ENCODE results near the gene NDE1.

The NDE1 gene

DNA sequence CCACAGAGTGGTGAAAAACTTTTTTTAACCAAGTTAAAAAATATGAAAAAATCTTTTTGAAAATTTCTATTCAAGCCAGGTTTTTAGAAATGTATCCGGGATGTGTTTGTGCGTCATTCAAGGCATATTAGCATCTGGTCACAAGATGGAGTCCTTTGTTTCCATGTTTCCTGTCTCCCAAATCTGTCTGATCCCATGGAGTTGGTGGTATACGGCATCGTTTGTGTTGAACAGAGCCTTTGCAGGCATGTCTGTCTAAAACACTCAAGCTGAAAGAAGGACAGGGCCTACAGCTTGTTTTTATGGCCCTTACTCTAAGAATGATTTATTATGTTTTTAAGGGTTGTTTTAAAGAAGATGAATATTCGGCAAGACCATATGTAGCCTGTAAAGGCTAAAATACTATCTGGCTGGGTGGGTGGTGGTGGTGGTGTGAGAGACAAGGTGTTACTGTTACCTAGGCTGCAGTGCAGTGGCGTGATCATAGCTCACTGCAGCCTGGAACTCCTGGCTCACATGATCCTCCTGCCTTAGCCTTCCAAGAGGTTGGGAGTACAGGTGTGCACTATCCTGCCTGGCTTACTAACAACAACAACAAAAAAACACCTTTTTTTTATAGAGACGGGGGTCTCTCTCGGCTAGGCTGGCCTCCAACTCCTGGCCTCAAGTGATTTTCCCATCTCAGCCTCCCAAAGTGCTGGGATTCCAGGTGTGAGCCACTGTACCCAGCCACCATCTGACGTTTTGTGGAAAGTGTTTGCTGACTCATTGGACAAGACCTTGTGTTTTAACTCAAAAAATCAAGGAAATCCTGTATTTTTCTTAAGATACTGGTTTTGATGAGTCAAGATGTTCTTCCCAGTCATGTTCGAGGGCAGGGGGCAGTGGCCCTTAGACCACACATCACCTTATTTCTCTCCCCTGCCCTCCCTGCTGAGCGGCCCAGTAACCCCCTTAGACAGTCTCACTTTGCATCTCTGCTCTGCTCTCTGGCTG lies 52.2 kb downstream of the NDE1 start:
- POLR2A ChIA-PET (ENCODE audit: low non-redundant PET) = no interaction called here
- H3K27ac ChIP-seq = peak overlapping the region; percentile 38
- no peak for DNase-seq (ENCODE audit: low spot score)
- TF ChIP-seq, protein P1, sequence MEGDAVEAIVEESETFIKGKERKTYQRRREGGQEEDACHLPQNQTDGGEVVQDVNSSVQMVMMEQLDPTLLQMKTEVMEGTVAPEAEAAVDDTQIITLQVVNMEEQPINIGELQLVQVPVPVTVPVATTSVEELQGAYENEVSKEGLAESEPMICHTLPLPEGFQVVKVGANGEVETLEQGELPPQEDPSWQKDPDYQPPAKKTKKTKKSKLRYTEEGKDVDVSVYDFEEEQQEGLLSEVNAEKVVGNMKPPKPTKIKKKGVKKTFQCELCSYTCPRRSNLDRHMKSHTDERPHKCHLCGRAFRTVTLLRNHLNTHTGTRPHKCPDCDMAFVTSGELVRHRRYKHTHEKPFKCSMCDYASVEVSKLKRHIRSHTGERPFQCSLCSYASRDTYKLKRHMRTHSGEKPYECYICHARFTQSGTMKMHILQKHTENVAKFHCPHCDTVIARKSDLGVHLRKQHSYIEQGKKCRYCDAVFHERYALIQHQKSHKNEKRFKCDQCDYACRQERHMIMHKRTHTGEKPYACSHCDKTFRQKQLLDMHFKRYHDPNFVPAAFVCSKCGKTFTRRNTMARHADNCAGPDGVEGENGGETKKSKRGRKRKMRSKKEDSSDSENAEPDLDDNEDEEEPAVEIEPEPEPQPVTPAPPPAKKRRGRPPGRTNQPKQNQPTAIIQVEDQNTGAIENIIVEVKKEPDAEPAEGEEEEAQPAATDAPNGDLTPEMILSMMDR (conservative IDR thresholded peaks at IDR 0.05; ENCODE audit: low read depth) = no peak
- CTCF ChIA-PET = interaction anchor here (0.9 kb wide), 1 partner anchor 31 kb away, joined by 4 read pairs; no protein-coding TSS in a partner anchor

DNA sequence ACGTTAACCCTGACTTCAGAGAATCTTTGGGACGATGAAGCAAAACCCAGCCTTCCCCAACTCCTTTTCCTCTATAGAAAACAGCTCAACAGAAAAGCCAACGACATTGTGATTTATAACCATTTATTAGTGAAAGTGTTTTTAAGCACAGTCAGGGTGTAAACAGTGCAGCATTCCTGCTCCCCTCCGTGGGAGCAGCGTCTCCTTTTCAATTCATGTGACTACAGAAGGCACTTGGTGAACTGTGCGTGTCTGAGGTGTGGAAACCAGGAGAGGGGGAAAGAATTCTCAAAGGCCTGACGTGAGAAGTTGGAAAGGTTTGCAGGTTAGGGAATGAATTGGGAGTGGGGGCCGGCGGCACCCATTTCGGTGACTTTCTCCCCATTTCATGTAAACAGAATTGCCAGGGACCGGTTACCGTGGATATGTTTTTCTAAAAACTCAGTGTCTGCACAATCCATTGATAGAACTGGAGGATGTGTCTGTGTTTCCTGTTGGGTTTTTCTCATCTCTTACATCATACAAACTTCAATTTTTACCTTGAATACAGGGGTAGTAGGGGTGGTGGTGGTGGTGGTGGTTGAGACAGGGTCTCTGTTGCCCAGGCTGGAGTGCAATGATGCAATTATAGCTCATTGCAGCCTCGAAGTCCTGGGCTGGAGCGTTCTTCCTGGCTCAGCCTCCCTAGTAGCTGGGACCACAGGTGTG lies 53.1 kb downstream of the NDE1 start:
- ChIA-PET POLR2A (ENCODE audit: low non-redundant PET) (no interaction called here), CTCF (interaction anchor here (0.6 to 0.9 kb wide), 3 partner anchors 12 to 78 kb away, joined by 3 to 4 read pairs (median 3); no protein-coding TSS in a partner anchor)

GRCh38 chr16:15704545-15704987 lies 54.5 kb downstream of the NDE1 start:
- ChIA-PET POLR2A (ENCODE audit: low non-redundant PET) (no interaction called here), CTCF (interaction anchor here (0.7 kb wide), 2 partner anchors 62 to 190 kb away, joined by 3 read pairs; no protein-coding TSS in a partner anchor)
- H3K27ac ChIP-seq = peak overlapping the region; percentile 25; the same call in 1 of the 2 replicates
- DNase-seq (ENCODE audit: low spot score) = peak; percentile 58
- TF ChIP-seq, protein P1 (conservative IDR thresholded peaks at IDR 0.05; ENCODE audit: low read depth) = peak; percentile 71

More for the DNA sequence above, 53.1 kb downstream of the NDE1 start:
- H3K27ac ChIP-seq = peak overlapping the region; percentile 38
- TF ChIP-seq, protein P1 (conservative IDR thresholded peaks at IDR 0.05; ENCODE audit: low read depth) = no peak
- no peak for DNase-seq (ENCODE audit: low spot score)

DNA sequence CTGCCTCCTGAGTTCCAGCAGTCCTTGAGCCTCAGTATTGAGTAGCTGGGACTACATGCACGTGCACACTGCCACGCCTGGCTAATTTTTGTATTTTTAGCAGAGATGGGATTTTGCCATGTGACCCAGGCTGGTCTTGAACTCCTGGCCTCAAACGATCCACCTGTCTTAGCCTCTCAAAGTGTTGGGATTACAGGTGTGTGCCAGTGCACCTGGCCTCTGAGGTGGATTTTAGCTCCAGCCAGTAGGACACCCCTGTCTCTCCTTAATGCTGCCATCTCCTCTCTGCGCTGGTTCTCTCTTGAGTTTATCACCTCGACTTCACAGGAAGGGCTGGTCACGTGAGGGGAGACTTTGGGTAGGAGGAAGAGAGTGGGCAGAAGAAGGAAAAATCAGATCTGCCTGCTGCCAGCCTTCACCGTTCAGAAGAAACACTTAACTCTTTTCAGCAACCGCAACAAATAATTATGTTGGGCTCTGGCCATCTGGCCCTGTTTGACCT lies 55.1 kb downstream of the NDE1 start:
- POLR2A ChIA-PET (ENCODE audit: low non-redundant PET) = no interaction called here
- no peak for DNase-seq (ENCODE audit: low spot score)
- CTCF ChIA-PET = no interaction called here
- peak overlapping the region; percentile 25; the same call in 1 of the 2 replicates for H3K27ac ChIP-seq
- TF ChIP-seq, protein P1 (conservative IDR thresholded peaks at IDR 0.05; ENCODE audit: low read depth) = no peak

DNA sequence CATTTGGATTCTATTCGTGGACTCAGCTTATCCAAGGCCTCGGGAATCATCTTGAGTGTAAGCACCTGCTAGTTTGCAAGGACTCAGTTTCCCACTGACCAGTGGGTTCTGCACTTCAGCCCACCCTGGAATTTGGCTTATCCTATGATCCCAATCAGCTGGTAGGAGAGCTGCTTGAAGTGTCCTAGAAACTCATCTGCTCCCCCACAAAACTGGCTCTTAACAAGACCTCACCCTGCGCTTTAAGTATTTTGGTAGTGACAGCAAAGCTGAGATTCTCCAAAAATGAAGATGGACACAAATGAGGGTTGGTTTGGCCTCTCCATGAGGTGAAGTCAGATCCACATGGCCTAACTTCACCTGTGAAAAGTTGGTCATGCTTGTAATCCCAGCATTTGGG lies 57.3 kb downstream of the NDE1 start:
- no peak overlapping the region for H3K27ac ChIP-seq
- TF ChIP-seq, protein P1 (conservative IDR thresholded peaks at IDR 0.05; ENCODE audit: low read depth) = no peak
- ChIA-PET POLR2A (ENCODE audit: low non-redundant PET) (no interaction called here), CTCF (no interaction called here)
- DNase-seq (ENCODE audit: low spot score) = no peak

- POLR2A ChIA-PET (ENCODE audit: low non-redundant PET) = no interaction called here
- CTCF ChIA-PET = no interaction called here
- TF ChIP-seq, protein P1 (conservative IDR thresholded peaks at IDR 0.05; ENCODE audit: low read depth) = no peak
- H3K27ac ChIP-seq = no peak overlapping the region
- DNase-seq (ENCODE audit: low spot score) = no peak
These were observed 58.1 kb downstream of the NDE1 start for GRCh38 chr16:15708096-15708495.

All from RWPE1 (cell line).